SK-N-MC (cell line): ENCODE data around the gene CCDC142.

Experiments used
- EZH2 ChIP-seq: fragments of 200-600 bp; sonication (generic); IDR thresholded peaks from one replicate; pipeline ENCODE4 v1.6.1; 2017; ENCODE audit warnings: antibody characterized with exemption
- POLR2AphosphoS5 ChIP-seq: IDR thresholded peaks from 2 replicates; pipeline ENCODE4 v1.6.1; 2012; ENCODE audit warnings: mild to moderate bottlenecking, low read depth, low read length, borderline replicate concordance

- TF ChIP-seq POLR2AphosphoS5 = no peak
- no peak for TF ChIP-seq EZH2
Measured at GRCh38 chr2:74499940-74500577, 17.3 kb upstream of the CCDC142 start.
